HG03060 (cell line): ENCODE data around the gene PEX14.

Source experiments
- ATAC-seq: cut with Tn5 transposase; IDR thresholded peaks from one replicate; pipeline ENCODE4 v1.9.1; 2021; ENCODE audit warnings: low read depth, moderate number of reproducible peaks; ENCODE audit not compliant: unreplicated experiment

PEX14 gene

GRCh38 chr1:10628685-10629084 lies 153.9 kb downstream of the PEX14 start:
- ATAC-seq, result no peak

- ATAC-seq, result no peak
Observed at GRCh38 chr1:10629091-10629815, 154.5 kb downstream of the PEX14 start.

DNA sequence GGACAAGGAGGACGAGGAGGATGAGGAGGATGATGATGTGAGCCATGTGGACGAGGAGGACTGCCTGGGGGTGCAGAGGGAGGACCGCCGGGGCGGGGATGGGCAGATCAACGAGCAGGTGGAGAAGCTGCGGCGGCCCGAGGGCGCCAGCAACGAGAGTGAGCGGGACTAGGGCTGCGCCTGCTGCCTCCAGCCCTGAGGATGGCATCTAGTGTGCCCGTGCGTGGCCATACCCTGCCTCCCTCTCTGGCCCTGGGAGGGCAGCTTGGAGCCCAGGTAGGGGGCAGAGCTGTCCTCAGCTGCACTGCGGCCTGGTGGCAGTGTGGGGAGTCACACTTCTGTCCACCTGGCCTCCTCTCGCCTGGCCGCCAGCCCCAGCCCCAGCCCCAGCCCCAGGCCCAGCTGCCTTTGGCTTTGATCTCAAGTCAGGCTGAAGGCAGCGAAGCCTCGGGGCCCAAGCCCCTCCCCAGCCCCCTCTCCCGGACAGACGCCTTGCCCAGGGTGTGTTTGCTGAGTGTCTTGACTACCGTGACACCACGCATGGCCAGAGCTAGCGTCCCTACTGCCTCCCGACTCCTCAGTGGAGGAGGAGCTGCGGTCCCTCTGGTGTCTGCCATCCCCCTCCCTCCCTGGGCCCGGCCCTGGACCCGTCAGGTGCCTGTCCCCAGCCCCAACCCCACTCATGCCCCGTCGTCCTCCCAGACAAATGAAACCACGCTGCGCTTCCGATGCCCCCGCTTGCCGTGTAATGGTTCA lies 155.2 kb downstream of the PEX14 start:
- ATAC-seq, result no peak

DNA sequence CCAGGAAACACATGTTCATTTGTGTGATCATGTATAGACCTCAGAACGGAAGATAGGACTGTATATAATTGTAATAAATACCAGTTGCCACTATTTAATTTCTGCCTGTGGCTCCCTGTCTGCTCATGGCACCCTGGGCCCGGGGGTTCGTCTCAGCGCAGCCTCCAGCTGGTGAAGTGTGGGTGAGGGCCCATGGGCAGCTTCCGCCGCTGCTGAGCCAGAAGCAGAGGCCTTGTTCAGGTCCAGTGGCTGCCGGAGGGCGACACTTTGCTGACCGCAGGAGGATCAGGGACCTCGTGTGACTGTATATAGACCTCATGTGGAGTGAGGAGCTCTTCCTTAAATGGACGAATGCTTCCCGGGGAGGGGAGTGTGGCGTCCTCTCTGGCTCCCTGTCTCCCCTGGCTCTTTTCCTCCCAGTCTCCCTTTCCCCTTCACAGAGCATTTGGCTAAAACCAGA lies 155.9 kb downstream of the PEX14 start:
- no peak for ATAC-seq

- ATAC-seq, result no peak
Observed at GRCh38 chr1:10631121-10631810, 156.5 kb downstream of the PEX14 start.

GRCh38 chr1:10631811-10632593 lies 157.3 kb downstream of the PEX14 start:
- no peak for ATAC-seq

DNA sequence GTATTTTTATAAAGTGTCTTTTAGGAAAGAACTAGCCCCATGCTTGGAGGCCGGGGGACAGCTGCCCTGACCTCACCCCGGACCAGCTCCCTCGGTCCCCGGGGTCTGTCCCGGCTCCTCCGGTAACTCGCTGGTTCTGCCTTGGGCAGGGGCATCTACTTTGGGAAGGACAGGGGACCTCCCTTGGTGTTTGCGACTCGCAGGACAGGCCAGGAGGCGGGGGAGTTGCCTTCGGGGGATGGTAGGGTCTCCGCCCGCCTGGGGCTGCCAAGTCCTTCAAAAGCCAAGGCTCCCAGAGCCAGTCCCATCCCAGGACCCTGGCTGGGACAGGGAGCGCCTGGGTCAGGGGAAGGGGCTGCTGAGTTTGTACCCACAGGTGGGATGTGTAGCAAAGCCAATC lies 157.9 kb downstream of the PEX14 start:
- ATAC-seq, result no peak

DNA sequence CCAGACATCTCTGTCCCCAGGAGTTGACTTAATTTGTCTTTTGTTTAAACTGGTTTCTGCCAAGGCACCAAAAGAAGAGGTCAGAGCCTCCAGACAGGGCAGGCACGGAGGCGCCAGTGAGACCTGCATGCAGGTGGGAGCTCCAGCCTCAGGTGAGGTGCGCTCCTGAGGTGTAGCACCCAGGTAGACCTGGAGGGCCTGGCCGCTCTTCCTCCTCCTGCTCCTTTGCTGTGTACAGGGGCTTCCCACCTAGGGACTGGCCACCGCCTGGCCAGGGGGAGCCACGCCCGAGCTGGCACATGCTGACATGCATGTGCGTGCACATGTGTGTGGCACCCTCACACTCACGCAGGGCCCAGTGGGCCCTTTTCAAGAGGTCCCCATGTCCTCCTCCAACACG lies 158.7 kb downstream of the PEX14 start:
- ATAC-seq, result no peak

DNA sequence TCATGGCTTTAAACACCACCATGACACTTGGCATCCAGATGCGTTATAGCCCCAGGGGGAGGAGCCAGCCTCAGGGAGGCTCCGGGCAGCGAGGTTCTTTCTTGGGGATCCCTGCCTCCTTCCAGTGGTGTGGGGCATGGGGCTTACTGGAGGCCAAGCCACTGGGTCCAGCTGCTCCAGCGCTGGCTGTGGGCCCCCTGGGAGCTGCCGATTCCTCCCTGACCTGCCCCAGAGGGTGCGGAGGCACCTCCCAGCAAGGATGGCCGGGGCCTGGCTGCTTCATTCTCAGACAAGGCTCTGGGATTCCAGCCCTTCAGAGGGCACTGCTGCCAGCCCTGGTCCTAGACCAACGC lies 159.3 kb downstream of the PEX14 start:
- ATAC-seq, result no peak

GRCh38 chr1:10634428-10635084 lies 159.8 kb downstream of the PEX14 start:
- no peak for ATAC-seq

DNA sequence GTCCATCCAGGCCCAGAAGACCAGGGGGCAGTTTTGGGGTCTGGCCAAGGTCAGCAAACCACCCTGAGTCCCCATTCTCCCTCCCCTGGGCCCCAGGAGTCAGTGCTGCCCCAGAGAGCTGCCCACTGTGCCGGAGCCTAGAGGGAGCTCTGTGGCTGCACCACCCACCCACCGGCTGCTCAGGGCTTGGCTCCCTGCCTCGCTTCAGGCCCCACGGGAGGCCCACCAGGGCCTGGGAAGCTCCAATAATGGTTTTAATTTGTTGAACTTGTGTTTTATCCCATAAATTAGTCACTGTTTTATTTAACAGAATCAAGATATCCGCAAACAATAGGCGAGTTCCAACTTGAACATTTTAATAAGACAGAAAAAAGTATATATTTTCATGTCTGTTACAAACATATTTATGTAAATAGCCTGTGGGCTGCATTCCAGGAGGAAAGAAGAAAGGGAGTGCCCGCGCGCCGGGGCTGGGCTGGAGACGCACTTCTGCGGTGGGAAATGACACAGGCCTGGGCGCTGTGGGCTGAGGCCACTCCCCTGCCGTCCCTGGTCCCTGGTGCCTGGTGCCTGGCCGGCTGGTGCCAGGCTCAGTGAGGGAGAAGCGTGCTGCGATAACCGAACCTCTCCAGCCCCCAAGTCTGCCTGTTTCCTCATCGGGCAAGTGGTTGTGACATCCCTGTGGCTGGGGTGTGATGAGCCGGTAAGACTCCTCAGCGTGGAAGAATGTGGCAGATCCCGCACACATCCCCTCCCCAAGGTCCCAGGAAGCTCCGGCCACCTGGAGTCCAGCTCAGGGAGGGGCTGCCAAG lies 160.5 kb downstream of the PEX14 start:
- ATAC-seq, result no peak

DNA sequence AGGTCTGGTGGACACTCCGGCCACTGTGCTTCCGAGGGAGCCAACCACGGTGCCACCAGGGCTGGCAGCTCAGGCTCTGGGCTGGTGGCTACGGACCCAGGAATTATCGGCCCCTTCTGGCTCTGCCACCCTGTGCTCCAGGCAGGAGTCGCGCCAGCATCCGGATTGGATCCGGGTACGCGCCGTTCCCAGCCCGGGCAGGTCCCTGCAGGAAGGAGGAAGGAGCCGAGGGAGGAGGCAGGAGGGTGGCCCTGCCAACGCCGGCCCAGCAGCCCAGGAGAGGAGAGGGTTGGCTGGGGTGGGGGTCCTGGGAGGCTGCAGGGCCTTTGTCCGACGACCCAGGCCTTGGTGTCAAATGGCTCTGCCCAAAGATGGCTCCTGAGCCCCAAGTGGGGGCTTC lies 161.2 kb downstream of the PEX14 start:
- no peak for ATAC-seq

- no peak for ATAC-seq
Observed at GRCh38 chr1:10637400-10637799, 162.7 kb downstream of the PEX14 start.

DNA sequence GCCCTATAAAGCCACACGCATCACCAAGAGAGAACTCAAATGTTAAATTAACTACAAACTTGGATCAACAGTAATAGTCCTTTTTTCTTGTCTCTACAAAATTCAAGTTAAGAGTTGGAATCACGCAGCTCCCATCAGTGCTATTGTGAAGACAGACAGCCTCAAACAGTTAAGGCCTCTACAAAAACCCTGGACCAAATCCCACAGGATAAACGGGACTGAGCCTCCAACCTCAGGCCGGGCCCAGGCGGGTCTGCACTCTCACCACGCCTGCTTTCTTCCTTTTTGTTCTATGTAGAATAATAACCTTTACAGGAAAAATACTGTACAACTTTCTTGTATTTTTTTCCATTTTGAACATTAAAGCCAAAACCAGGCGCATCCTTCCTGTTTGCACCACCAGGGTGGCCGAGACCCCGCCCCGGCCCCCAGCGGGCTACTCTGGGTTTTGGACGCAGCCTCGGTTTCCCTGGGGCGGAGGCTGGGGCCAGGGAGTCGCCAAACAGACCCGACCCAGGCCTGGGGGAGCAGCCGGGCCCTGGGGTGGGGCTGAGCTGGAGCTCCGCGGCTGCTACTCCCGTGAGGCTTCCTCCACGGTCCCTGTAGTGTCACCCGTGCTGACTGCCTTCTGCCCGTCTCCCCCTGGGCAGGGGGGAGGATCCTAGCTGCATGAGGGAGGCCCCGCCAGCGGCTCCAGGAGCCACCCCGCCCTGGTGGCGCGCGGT lies 163.2 kb downstream of the PEX14 start:
- no peak for ATAC-seq

- ATAC-seq, result no peak
Observed at GRCh38 chr1:10638559-10639005, 163.8 kb downstream of the PEX14 start.

- ATAC-seq, result no peak
Observed at GRCh38 chr1:10639011-10639774, 164.4 kb downstream of the PEX14 start.

GRCh38 chr1:10639775-10640578 lies 165.2 kb downstream of the PEX14 start:
- no peak for ATAC-seq
